Kidney glomerular epithelial cell (primary cell): ENCODE measurements around the gene EGFR.

Experiments used
- DNase-seq: peaks from one replicate; lab custom pipeline; 2025; lab: John Stamatoyannopoulos, UW

The EGFR gene

DNA sequence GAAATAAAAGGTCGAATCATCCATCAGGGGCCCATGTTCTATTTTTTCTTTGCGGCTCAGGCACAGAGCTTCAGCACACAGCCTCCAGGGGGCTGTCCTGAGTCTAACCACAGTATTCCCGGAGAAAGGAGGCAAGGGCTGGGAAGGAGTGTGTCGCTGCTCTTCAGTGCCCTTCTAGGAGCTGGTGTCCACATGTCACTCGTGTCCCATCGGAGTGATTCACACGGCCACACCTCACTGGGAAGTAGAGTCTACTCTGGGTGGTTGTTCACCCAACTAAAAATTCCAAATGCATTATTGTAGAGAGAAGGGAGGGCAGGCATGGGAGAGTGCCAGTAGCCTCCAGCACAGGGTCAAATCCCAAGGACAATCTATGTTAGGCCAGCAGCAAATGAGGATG lies 231.5 kb downstream of the EGFR start:
- peak; percentile 4 for DNase-seq

DNA sequence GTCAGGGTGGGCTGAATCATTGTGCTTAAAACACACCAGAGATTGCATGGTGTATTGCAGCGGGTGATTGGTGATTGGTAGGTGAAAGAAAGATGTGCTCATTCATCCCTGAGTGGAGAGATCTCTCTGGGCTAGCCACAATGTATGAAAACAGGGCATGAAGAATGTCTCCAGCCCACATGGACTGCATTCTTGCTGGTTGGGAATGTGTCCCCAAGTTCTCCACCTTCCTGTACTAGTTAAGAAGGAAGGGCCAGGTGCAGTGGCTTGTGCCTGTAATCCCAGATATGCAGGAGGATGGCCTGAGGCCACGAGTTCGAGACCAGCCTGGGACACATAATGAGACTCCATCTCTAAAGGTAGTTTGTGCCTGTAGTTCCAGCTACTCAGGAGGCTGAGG lies 232.5 kb downstream of the EGFR start:
- DNase-seq = no peak

- no peak for DNase-seq
Measured at GRCh38 chr7:55251911-55252310, 233.1 kb downstream of the EGFR start.

- no peak for DNase-seq
Measured at GRCh38 chr7:55252386-55252785, 233.6 kb downstream of the EGFR start.

DNA sequence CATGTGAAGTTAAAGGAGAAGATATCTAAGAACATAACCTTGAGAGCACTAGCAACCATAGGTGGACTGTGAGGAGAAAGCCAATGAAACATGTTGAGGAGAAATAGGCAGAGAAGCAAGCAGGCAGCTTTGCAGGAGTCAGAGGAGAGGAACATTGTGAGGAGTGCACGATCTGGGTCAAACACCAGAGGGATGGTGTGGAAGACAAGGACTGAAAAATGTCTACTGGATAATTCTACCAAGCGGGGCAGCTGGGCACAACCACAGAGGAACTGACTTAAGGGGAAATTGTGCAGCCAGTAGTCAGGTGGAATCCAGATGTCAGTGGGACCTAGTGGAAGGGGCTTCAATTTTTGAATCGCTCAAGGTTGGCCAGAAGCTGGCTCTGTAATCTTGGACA lies 234.4 kb downstream of the EGFR start:
- no peak for DNase-seq

GRCh38 chr7:55254242-55254595 lies 235.4 kb downstream of the EGFR start:
- DNase-seq = no peak

GRCh38 chr7:55254596-55255495 lies 236.0 kb downstream of the EGFR start:
- peak; percentile 58 for DNase-seq

GRCh38 chr7:55255496-55256445 lies 237.0 kb downstream of the EGFR start:
- DNase-seq = peak; percentile 70

DNA sequence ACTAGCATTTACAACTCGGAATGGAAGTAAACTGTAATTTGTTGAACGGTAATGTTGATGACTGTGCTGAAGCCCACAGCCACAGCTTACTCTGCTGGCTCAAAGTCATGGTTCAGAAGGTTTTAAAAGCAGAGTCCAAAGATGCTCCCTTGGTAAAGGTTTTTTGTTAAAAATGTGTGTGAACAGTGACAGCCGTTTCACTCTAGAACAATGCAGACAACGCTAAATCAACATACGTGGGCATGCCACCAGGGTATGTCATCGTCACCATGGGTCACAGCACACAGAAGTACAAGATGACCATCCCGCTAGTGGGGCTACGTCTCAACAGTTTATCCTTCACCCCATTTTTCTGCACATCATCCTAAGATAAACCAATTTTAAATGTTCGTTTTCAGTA lies 239.8 kb downstream of the EGFR start:
- DNase-seq = no peak

DNA sequence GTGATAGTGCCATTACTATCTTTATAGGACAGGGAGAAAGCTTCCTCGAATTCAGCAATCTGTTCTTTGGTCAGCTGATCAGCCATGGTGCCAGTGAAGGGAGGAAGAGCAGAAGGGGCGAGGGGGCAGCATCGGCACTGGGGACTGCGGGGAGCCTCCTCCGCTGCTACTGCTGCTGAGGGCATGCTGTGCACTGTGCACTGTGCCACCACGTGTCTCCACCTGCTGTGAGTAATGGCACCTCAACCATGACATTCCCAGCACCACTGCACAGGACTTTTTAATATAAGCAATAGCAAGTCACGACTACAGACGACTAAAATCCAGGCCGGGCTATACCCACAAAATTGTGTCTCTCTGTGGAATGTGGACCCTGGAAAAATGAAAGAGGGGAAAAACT lies 241.4 kb downstream of the EGFR start:
- DNase-seq = no peak

GRCh38 chr7:55260676-55261385 lies 242.0 kb downstream of the EGFR start:
- DNase-seq = peak; percentile 4
